ENCODE measurements around the gene NR1H2. TPM values are rescaled to one million over a fixed set of nuclear protein-coding genes. Genes with fewer than 3 reads are reported as not detected.

NR1H2 gene
- total RNA-seq, 4 donors from 2014 or later, result 80.2 to 125 (median 93.7) TPM

- H3K9me3 ChIP-seq, result no peaks in the 10 kb centered on the region
- no peak overlapping the region for H3K4me3 ChIP-seq
- no peak for DNase-seq (ENCODE audit: low spot score in 2 of 2)
- peaks cover 0 to 53% of the 10 kb centered on the region in 2 donors for H3K27me3 ChIP-seq
- TF ChIP-seq EP300 (IDR thresholded peaks at IDR 0.05) (no peak), CTCF (IDR thresholded peaks at IDR 0.05) (no peak), POLR2A (IDR thresholded peaks at IDR 0.05) (no peak)
- H3K36me3 ChIP-seq, result no peaks in the 10 kb centered on the region
- no peak overlapping the region for H3K27ac ChIP-seq
- WGBS, 2 donors, result 80 to 88% methylated on average over 21 to 22 of the region's 22 CpGs
- peaks cover 0 to 23% (median 4%) of the 10 kb centered on the region in 4 donors for H3K4me1 ChIP-seq
Observed at GRCh38 chr19:50423279-50424113, 47.2 kb downstream of the NR1H2 start.

GRCh38 chr19:50425581-50425980, 49.3 kb downstream of the NR1H2 start:
- no peak for TF ChIP-seq POLR2A (IDR thresholded peaks at IDR 0.05)
- no peak for TF ChIP-seq CTCF (IDR thresholded peaks at IDR 0.05)
- TF ChIP-seq EP300 (IDR thresholded peaks at IDR 0.05), result no peak
- no peak overlapping the region for H3K4me3 ChIP-seq
- no peaks in the 10 kb centered on the region for H3K9me3 ChIP-seq
- peaks cover 0 to 9% (median 4%) of the 10 kb centered on the region in 4 donors for H3K4me1 ChIP-seq
- WGBS, 2 donors, result 71 to 92% methylated on average over 7 of the region's 7 CpGs
- H3K27me3 ChIP-seq, result peaks cover 0 to 55% of the 10 kb centered on the region in 2 donors
- H3K36me3 ChIP-seq, result no peaks in the 10 kb centered on the region
- no peak for DNase-seq (ENCODE audit: low spot score in 2 of 2)
- H3K27ac ChIP-seq, result no peak overlapping the region

GRCh38 chr19:50427318-50427925, 51.2 kb downstream of the NR1H2 start:
- no peak for DNase-seq (ENCODE audit: low spot score in 2 of 2)
- WGBS, 2 donors, result 83 to 84% methylated on average over 25 to 26 of the region's 26 CpGs
- no peaks in the 10 kb centered on the region for H3K9me3 ChIP-seq
- no peak for TF ChIP-seq CTCF (IDR thresholded peaks at IDR 0.05)
- peak overlapping the region in 2 of 4 donors; percentile 68 to 69 for H3K27ac ChIP-seq
- H3K27me3 ChIP-seq, result peaks cover 0 to 54% of the 10 kb centered on the region in 2 donors
- H3K4me1 ChIP-seq, result peaks cover 0 to 25% (median 14%) of the 10 kb centered on the region in 4 donors
- H3K4me3 ChIP-seq, result peak overlapping the region in 3 of 4 donors; percentile 6 to 27 (median 16)
- H3K36me3 ChIP-seq, result no peaks in the 10 kb centered on the region

GRCh38 chr19:50427997-50428425, 51.8 kb downstream of the NR1H2 start:
- Histone ChIP-seq H3K36me3 (no peaks in the 10 kb centered on the region), H3K4me3 (peak overlapping the region; percentile 6 to 27 (median 11)), H3K27me3 (peaks cover 0 to 55% of the 10 kb centered on the region in 2 donors), H3K4me1 (peaks cover 0 to 30% (median 19%) of the 10 kb centered on the region in 4 donors), H3K9me3 (no peaks in the 10 kb centered on the region), H3K27ac (peak overlapping the region in 3 of 4 donors; percentile 61 to 69 (median 68))
- peak; percentile 62 to 68 for DNase-seq (ENCODE audit: low spot score in 2 of 2)
- TF ChIP-seq POLR2A (IDR thresholded peaks at IDR 0.05) (peak; percentile 23 to 54), CTCF (IDR thresholded peaks at IDR 0.05) (no peak), EP300 (IDR thresholded peaks at IDR 0.05) (peak; percentile 24 to 61)
- WGBS, 2 donors, result 16 to 35% methylated on average over 12 to 17 of the region's 38 CpGs

All from tibial nerve (tissue), 4 donors.